OCI-LY1 (cell line): ENCODE results near the gene SRSF7.

Experiments used
- H2AFZ ChIP-seq: fragments of 200-600 bp; sonication (generic), shearing (Covaris generic); 2 replicates; pipeline ENCODE4 v1.6.0; 2014; ENCODE audit warnings: antibody characterized with exemption, mild to moderate bottlenecking, low read length
- H3F3A ChIP-seq: fragments of 200-600 bp; sonication (generic), shearing (Covaris generic); 2 replicates; pipeline ENCODE4 v1.6.0; 2014; ENCODE audit warnings: mild to moderate bottlenecking, antibody characterized with exemption, low read length, moderate library complexity; ENCODE audit not compliant: insufficient read depth
- H3K27ac ChIP-seq: fragments of 200-600 bp; sonication (generic); 2 replicates; pipeline ENCODE4 v1.5.1; 2014; ENCODE audit warnings: low read length, mixed run types, mild to moderate bottlenecking, low read depth; ENCODE audit not compliant: poor library complexity, severe bottlenecking
- H3K27me3 ChIP-seq: fragments of 200-600 bp; sonication (generic); 2 replicates; pipeline ENCODE4 v1.6.0; 2014; ENCODE audit warnings: antibody characterized with exemption, mild to moderate bottlenecking, low read length, moderate library complexity; ENCODE audit not compliant: insufficient read depth
- H3K36me3 ChIP-seq: fragments of 200-600 bp; sonication (generic); 2 replicates; pipeline ENCODE4 v1.6.1; 2014; ENCODE audit warnings: mild to moderate bottlenecking, antibody characterized with exemption, low read length, moderate library complexity, mixed read lengths; ENCODE audit not compliant: insufficient read depth
- H3K4me1 ChIP-seq: fragments of 200-600 bp; sonication (generic); 2 replicates; pipeline ENCODE4 v1.5.1; 2014; ENCODE audit warnings: mild to moderate bottlenecking, low read length, moderate library complexity; ENCODE audit not compliant: insufficient read depth, severe bottlenecking
- H3K4me2 ChIP-seq: fragments of 200-600 bp; sonication (generic), shearing (Covaris generic); 2 replicates; pipeline ENCODE4 v1.6.1; 2014; ENCODE audit warnings: low read length
- H3K4me3 ChIP-seq: fragments of 200-600 bp; sonication (generic); 2 replicates; pipeline ENCODE4 v1.5.1; 2014; ENCODE audit warnings: low read length, low read depth, mild to moderate bottlenecking, mixed read lengths; ENCODE audit not compliant: poor library complexity, severe bottlenecking
- H3K79me2 ChIP-seq: fragments of 200-600 bp; shearing (Covaris generic); 2 replicates; pipeline ENCODE4 v1.6.1; 2016; ENCODE audit warnings: mixed run types, low read length, mixed read lengths; ENCODE audit not compliant: insufficient read depth
- H3K9ac ChIP-seq: fragments of 200-600 bp; sonication (generic), shearing (Covaris generic); 2 replicates; pipeline ENCODE4 v1.6.1; 2014; ENCODE audit warnings: mild to moderate bottlenecking, low read length, mixed read lengths
- H3K9me2 ChIP-seq: fragments of 200-600 bp; sonication (generic), shearing (Covaris generic); 2 replicates; pipeline ENCODE4 v1.6.1; 2014; ENCODE audit warnings: low read depth, mild to moderate bottlenecking, low read length, mixed read lengths
- H3K9me3 ChIP-seq: fragments of 200-600 bp; shearing (Covaris generic); 2 replicates; pipeline ENCODE4 v1.6.1; 2014; ENCODE audit warnings: low read length, mixed read lengths
- H4K20me1 ChIP-seq: fragments of 200-600 bp; sonication (generic), shearing (Covaris generic); 2 replicates; pipeline ENCODE4 v1.6.0; 2016; ENCODE audit warnings: mild to moderate bottlenecking, low read length; ENCODE audit not compliant: insufficient read depth
- EZH2 ChIP-seq: fragments of 200-600 bp; sonication (generic), shearing (Covaris generic); IDR thresholded peaks from 2 replicates; pipeline ENCODE4 v1.8.0; 2017; ENCODE audit warnings: borderline replicate concordance, mixed run types, mild to moderate bottlenecking, antibody characterized with exemption, low read length, moderate library complexity, mixed read lengths
- TF ChIP-seq, protein P1 (sequence below): fragments of 200-600 bp; sonication (generic), shearing (Covaris generic); IDR thresholded peaks from 2 replicates; pipeline ENCODE4 v1.5.1; 2017; ENCODE audit warnings: mild to moderate bottlenecking, antibody characterized with exemption, low read length, moderate library complexity, mixed read lengths

Gene SRSF7

GRCh38 chr2:38700113-38700785 is 50.9 kb downstream of the SRSF7 start:
- TF ChIP-seq, protein P1, sequence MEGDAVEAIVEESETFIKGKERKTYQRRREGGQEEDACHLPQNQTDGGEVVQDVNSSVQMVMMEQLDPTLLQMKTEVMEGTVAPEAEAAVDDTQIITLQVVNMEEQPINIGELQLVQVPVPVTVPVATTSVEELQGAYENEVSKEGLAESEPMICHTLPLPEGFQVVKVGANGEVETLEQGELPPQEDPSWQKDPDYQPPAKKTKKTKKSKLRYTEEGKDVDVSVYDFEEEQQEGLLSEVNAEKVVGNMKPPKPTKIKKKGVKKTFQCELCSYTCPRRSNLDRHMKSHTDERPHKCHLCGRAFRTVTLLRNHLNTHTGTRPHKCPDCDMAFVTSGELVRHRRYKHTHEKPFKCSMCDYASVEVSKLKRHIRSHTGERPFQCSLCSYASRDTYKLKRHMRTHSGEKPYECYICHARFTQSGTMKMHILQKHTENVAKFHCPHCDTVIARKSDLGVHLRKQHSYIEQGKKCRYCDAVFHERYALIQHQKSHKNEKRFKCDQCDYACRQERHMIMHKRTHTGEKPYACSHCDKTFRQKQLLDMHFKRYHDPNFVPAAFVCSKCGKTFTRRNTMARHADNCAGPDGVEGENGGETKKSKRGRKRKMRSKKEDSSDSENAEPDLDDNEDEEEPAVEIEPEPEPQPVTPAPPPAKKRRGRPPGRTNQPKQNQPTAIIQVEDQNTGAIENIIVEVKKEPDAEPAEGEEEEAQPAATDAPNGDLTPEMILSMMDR, result no peak
- no peak for TF ChIP-seq EZH2
- Histone ChIP-seq H3K9me2 (no peaks in the 10 kb centered on the region), H3K4me2 (no peak overlapping the region), H3K4me3 (no peak overlapping the region), H3K36me3 (no peaks in the 10 kb centered on the region), H3K27me3 (no peaks in the 10 kb centered on the region), H3F3A (no peaks in the 10 kb centered on the region), H3K79me2 (no peaks in the 10 kb centered on the region), H3K4me1 (no peaks in the 10 kb centered on the region), H4K20me1 (no peaks in the 10 kb centered on the region), H2AFZ (no peak overlapping the region), H3K9me3 (no peaks in the 10 kb centered on the region), H3K9ac (no peak overlapping the region), H3K27ac (no peak overlapping the region)

- H3K9me2 ChIP-seq, result no peaks in the 10 kb centered on the region
These were observed 52.6 kb downstream of the SRSF7 start for GRCh38 chr2:38698467-38699003.

GRCh38 chr2:38697116-38697840 is 53.9 kb downstream of the SRSF7 start:
- Histone ChIP-seq H3K9me2 (no peaks in the 10 kb centered on the region), H3K27ac (no peak overlapping the region), H3K9ac (no peak overlapping the region), H3K4me3 (no peak overlapping the region), H4K20me1 (no peaks in the 10 kb centered on the region), H3F3A (no peaks in the 10 kb centered on the region), H3K79me2 (no peaks in the 10 kb centered on the region), H3K9me3 (no peaks in the 10 kb centered on the region), H3K36me3 (no peaks in the 10 kb centered on the region), H3K4me2 (no peak overlapping the region), H2AFZ (no peak overlapping the region), H3K4me1 (no peaks in the 10 kb centered on the region), H3K27me3 (no peaks in the 10 kb centered on the region)
- no peak for TF ChIP-seq EZH2
- TF ChIP-seq, protein P1, result no peak

More at GRCh38 chr2:38698467-38699003, 52.6 kb downstream of the SRSF7 start:
- no peaks in the 10 kb centered on the region for H3K36me3 ChIP-seq
- H2AFZ ChIP-seq, result no peak overlapping the region
- no peak overlapping the region for H3K4me2 ChIP-seq
- no peaks in the 10 kb centered on the region for H3K27me3 ChIP-seq
- no peak for TF ChIP-seq EZH2
- TF ChIP-seq, protein P1, result no peak
- H3K4me1 ChIP-seq, result no peaks in the 10 kb centered on the region
- no peaks in the 10 kb centered on the region for H3K9me3 ChIP-seq
- H3K9ac ChIP-seq, result no peak overlapping the region
- no peak overlapping the region for H3K4me3 ChIP-seq
- H3K79me2 ChIP-seq, result no peaks in the 10 kb centered on the region
- H3K27ac ChIP-seq, result no peak overlapping the region
- H3F3A ChIP-seq, result no peaks in the 10 kb centered on the region
- no peaks in the 10 kb centered on the region for H4K20me1 ChIP-seq
